Activated CD4-positive, alpha-beta T cell treated with anti-CD3 and anti-CD28 coated beads, Interleukin-2, amount 50 U/mL, for 24 hours (primary cell): ENCODE data around the gene BRD3.
"Not testable (repeated sequence)": the region's sequence is repeated elsewhere in the genome, so short reads cannot be mapped to it uniquely, and the experiment has no call there.

Experiments
- DNase-seq, 2 donors: peaks; one replicate each; pipeline ENCODE4 v3.0.0-alpha.2; 2020; ENCODE audit warnings: low read depth in 1 of 2, low spot score in 1 of 2

The BRD3 gene

GRCh38 chr9:133993635-133994253, 74.1 kb downstream of the BRD3 start:
- no peak for DNase-seq

GRCh38 chr9:133992780-133993634, 74.8 kb downstream of the BRD3 start:
- DNase-seq, result peak; percentile 49 to 54

GRCh38 chr9:133991964-133992779, 75.7 kb downstream of the BRD3 start, which contains the start of gene VAV2:
TSS of gene VAV2 (minus strand) at chr9:133992324. CDS start at chr9:133992278, 46 bp downstream.
- DNase-seq, result peak in 1 of 2 donors; percentile 12

- no peak for DNase-seq
Measured at GRCh38 chr9:133991214-133991921, 76.5 kb downstream of the BRD3 start.

- no peak for DNase-seq
Measured at GRCh38 chr9:133990366-133991213, 77.2 kb downstream of the BRD3 start.

- no peak for DNase-seq
Measured at GRCh38 chr9:133989625-133990365, 78.0 kb downstream of the BRD3 start.

GRCh38 chr9:133988771-133989170, 79.1 kb downstream of the BRD3 start:
- not testable (repeated sequence) for DNase-seq

- DNase-seq, result no peak
Measured at GRCh38 chr9:133987946-133988665, 79.7 kb downstream of the BRD3 start.

- DNase-seq, result no peak
Measured at GRCh38 chr9:133987446-133987788, 80.4 kb downstream of the BRD3 start.

- no peak for DNase-seq
Measured at GRCh38 chr9:133986774-133987445, 80.9 kb downstream of the BRD3 start.

- no peak for DNase-seq
Measured at GRCh38 chr9:133986061-133986460, 81.8 kb downstream of the BRD3 start.

GRCh38 chr9:133982971-133983720, 84.7 kb downstream of the BRD3 start:
- DNase-seq, result no peak

- DNase-seq, result no peak
Measured at GRCh38 chr9:133981958-133982681, 85.7 kb downstream of the BRD3 start.

- DNase-seq, result no peak
Measured at GRCh38 chr9:133981589-133981957, 86.3 kb downstream of the BRD3 start.

- no peak for DNase-seq
Measured at GRCh38 chr9:133980864-133981588, 86.8 kb downstream of the BRD3 start.
